Heart left ventricle (tissue), 13 donors: ENCODE measurements around the gene PLIN1.

ENCODE experiments used
- CTCF ChIP-seq, 12 donors: fragments of 200-600 bp; sonication (generic) in 4 of 12; IDR thresholded peaks; one replicate each; pipeline versions ENCODE4 v1.5.0 to v1.8.0; 2018 to 2022; ENCODE audit warnings: antibody characterized with exemption in 12 of 12, mild to moderate bottlenecking in 5 of 12
- POLR2A ChIP-seq, 2 donors: fragments of 450-650 bp; IDR thresholded peaks; one replicate each; pipeline ENCODE4 v1.6.1; 2017; ENCODE audit warnings: antibody characterized with exemption in 2 of 2, mild to moderate bottlenecking in 2 of 2, moderate library complexity in 2 of 2
- donor health status: ischemic (EF 13 %, LVEDD 7.1; RV severe dilation, severe dysfunction).
- donor health status: DM: no; HTN: yes; CAD: no.
- donor health status: DM: no; HTN: no; CAD: no.
- donor health status: ischemic (EF 25% LVEDD 6.9; RV normal size, moderate dysfunction).
- donor health status: ischemic (EF 25% LVEDD 5.7; RV mildly dilated, moderate dysfunction).
- donor health status: ischemic (EF 35%, LVEDD 5.7; RV mildly dilated, moderate dysfunction).
- donor health status: nonischemic (EF 11% LVEDD 7.7; RV severe dilation, severe dysfunction).
- donor health status: DM: yes; HTN: yes; CAD: no.
- donor health status: PGD.
- donor health status: ischemic (EF 29% LVEDD 5.4; RV normal size, mild dysfunction).
- donor health status: nonischemic (EF 23%, LVEDD 6.1; RV moderate dilation, normal function).

- TF ChIP-seq CTCF (IDR thresholded peaks at IDR 0.05), result peak; percentile 71 to 92 (median 77)
- TF ChIP-seq POLR2A (IDR thresholded peaks at IDR 0.05), result no peak
Observed at GRCh38 chr15:89647191-89647851, 31.8 kb downstream of the PLIN1 start.
